GM23338 (cell line): ENCODE measurements around the gene SNTG2. TPM values are rescaled to one million over a fixed set of nuclear protein-coding genes. Genes with fewer than 3 reads are reported as not detected.

Experiments used
- ATAC-seq: fragments of 200-7000 bp; cut with Tn5 transposase; 3 replicates; pipeline ENCODE4 v1.9.1; 2020
- DNase-seq: peaks from one replicate; pipeline ENCODE4 v3.0.0-alpha.2; 2015; ENCODE audit warnings: low spot score
- H2AFZ ChIP-seq: fragments of 200-600 bp; sonication (generic); 2 replicates; pipeline ENCODE4 v1.8.0; 2016; ENCODE audit warnings: antibody characterized with exemption, mild to moderate bottlenecking, moderate library complexity
- H3F3A ChIP-seq: fragments of 200-600 bp; sonication (generic); replicated peaks from 2 replicates; pipeline ENCODE4 v1.8.0; 2017; ENCODE audit warnings: antibody characterized with exemption, mixed run types, low read depth
- H3K27ac ChIP-seq: fragments of 200-600 bp; sonication (generic); 2 replicates; pipeline ENCODE4 v1.6.1; 2016; ENCODE audit warnings: low read depth
- H3K27me3 ChIP-seq: fragments of 200-600 bp; sonication (generic); 2 replicates; pipeline ENCODE4 v1.8.0; 2016; ENCODE audit warnings: mild to moderate bottlenecking, mixed run types, moderate library complexity; ENCODE audit not compliant: insufficient read depth
- H3K36me3 ChIP-seq: fragments of 200-600 bp; sonication (generic); 2 replicates; pipeline ENCODE4 v1.8.0; 2016; ENCODE audit warnings: mild to moderate bottlenecking; ENCODE audit not compliant: insufficient read depth
- H3K4me1 ChIP-seq: fragments of 200-600 bp; sonication (generic); 2 replicates; pipeline ENCODE4 v1.8.0; 2016; ENCODE audit warnings: mild to moderate bottlenecking, moderate library complexity; ENCODE audit not compliant: insufficient read depth
- H3K4me2 ChIP-seq: fragments of 200-600 bp; sonication (generic); 2 replicates; pipeline ENCODE4 v1.7.1; 2017; ENCODE audit warnings: mixed run types
- H3K4me3 ChIP-seq: fragments of 200-600 bp; sonication (generic); 2 replicates; pipeline ENCODE4 v1.6.1; 2016; ENCODE audit warnings: mixed run types
- H3K79me2 ChIP-seq: fragments of 200-600 bp; sonication (generic); replicated peaks from 2 replicates; pipeline ENCODE4 v1.8.0; 2017; ENCODE audit warnings: mild to moderate bottlenecking; ENCODE audit not compliant: insufficient read depth
- H3K9me2 ChIP-seq: fragments of 200-600 bp; sonication (generic); 2 replicates; pipeline ENCODE4 v1.8.0; 2017; ENCODE audit not compliant: insufficient read depth
- H4K20me1 ChIP-seq: fragments of 200-600 bp; sonication (generic); replicated peaks from 2 replicates; pipeline ENCODE4 v1.8.0; 2017; ENCODE audit warnings: mild to moderate bottlenecking; ENCODE audit not compliant: insufficient read depth
- H3K27ac Mint-ChIP-seq: 2 replicates; pipeline ENCODE4 v1.8.0; 2020; ENCODE audit warnings: inconsistent platforms, mild to moderate bottlenecking, moderate library complexity, mixed read lengths
- H3K27me3 Mint-ChIP-seq: 3 replicates; pipeline ENCODE4 v1.8.0; 2022; ENCODE audit warnings: low read depth, mild to moderate bottlenecking, moderate library complexity, mixed read lengths, inconsistent platforms; ENCODE audit not compliant: insufficient read depth, poor library complexity
- H3K36me3 Mint-ChIP-seq: 3 replicates; pipeline ENCODE4 v1.8.0; 2021; ENCODE audit warnings: low read depth, mild to moderate bottlenecking, inconsistent platforms, moderate library complexity, mixed read lengths
- H3K4me1 Mint-ChIP-seq: 3 replicates; pipeline ENCODE4 v1.8.0; 2020; ENCODE audit warnings: mild to moderate bottlenecking, inconsistent platforms, mixed read lengths
- H3K4me3 Mint-ChIP-seq: 3 replicates; pipeline ENCODE4 v1.8.0; 2021; ENCODE audit warnings: moderate library complexity, mild to moderate bottlenecking, inconsistent platforms, mixed read lengths
- H3K9me3 Mint-ChIP-seq: 3 replicates; pipeline ENCODE4 v1.8.0; 2020; ENCODE audit warnings: moderate library complexity, mild to moderate bottlenecking, inconsistent platforms, mixed read lengths
- CREB1 ChIP-seq: fragments of 250-450 bp; sonication (Bioruptor Pico); IDR thresholded peaks from 2 replicates; pipeline ENCODE4 v1.5.0; 2020; ENCODE audit warnings: low read depth, mild to moderate bottlenecking, moderate library complexity
- ETS1 ChIP-seq: IDR thresholded peaks from 2 replicates; pipeline ENCODE4 v1.6.1; 2016; ENCODE audit warnings: antibody characterized with exemption
- EZH2phosphoT487 ChIP-seq: fragments of 200-600 bp; sonication (generic); IDR thresholded peaks from one replicate; pipeline ENCODE4 v1.8.1; 2018; ENCODE audit warnings: antibody characterized with exemption; ENCODE audit not compliant: unreplicated experiment
- NANOG ChIP-seq: IDR thresholded peaks from 2 replicates; pipeline ENCODE4 v1.6.1; 2016; ENCODE audit warnings: antibody characterized with exemption, borderline replicate concordance
- POLR2AphosphoS5 ChIP-seq: IDR thresholded peaks from 2 replicates; pipeline ENCODE4 v1.6.1; 2016; ENCODE audit warnings: antibody characterized with exemption, low read depth
- STAT1 ChIP-seq: IDR thresholded peaks from one replicate; pipeline ENCODE4 v1.6.1; 2016; ENCODE audit warnings: antibody characterized with exemption; ENCODE audit not compliant: unreplicated experiment
- ZNF114 ChIP-seq: fragments of 250-450 bp; sonication (Bioruptor Pico); IDR thresholded peaks from 2 replicates; pipeline ENCODE4 v1.5.0; 2020; ENCODE audit warnings: mild to moderate bottlenecking, moderate library complexity
- polyA plus RNA-seq: library from polyadenylated mRNA; unstranded; fragments of >200 nt; fragmentation: Nextera tagmentation; extraction: Ambion mirVana; gene quantifications from 2 replicates; pipeline ENCODE4 v1.2.1, GENCODE V29; 2016
- total RNA-seq: library from RNA; depleted of rRNA; stranded (reverse); fragments of >200 nt; shearing (Covaris generic); gene quantifications from 2 replicates; pipeline ENCODE4 v1.2.3, GENCODE V29; 2014
- TF ChIP-seq, protein P1 (sequence below): fragments of 250-450 bp; sonication (Bioruptor Pico); IDR thresholded peaks from 2 replicates; pipeline ENCODE4 v1.5.0; 2020; ENCODE audit warnings: mild to moderate bottlenecking, moderate library complexity
- TF ChIP-seq, protein P2 (sequence below): IDR thresholded peaks from one replicate; pipeline ENCODE4 v1.6.1; 2018; ENCODE audit warnings: antibody characterized with exemption; ENCODE audit not compliant: unreplicated experiment

The SNTG2 gene
- total and polyA plus RNA-seq, 2 experiments from 2014 or later = 27.5 to 60.4 TPM

- TF ChIP-seq, protein P1, sequence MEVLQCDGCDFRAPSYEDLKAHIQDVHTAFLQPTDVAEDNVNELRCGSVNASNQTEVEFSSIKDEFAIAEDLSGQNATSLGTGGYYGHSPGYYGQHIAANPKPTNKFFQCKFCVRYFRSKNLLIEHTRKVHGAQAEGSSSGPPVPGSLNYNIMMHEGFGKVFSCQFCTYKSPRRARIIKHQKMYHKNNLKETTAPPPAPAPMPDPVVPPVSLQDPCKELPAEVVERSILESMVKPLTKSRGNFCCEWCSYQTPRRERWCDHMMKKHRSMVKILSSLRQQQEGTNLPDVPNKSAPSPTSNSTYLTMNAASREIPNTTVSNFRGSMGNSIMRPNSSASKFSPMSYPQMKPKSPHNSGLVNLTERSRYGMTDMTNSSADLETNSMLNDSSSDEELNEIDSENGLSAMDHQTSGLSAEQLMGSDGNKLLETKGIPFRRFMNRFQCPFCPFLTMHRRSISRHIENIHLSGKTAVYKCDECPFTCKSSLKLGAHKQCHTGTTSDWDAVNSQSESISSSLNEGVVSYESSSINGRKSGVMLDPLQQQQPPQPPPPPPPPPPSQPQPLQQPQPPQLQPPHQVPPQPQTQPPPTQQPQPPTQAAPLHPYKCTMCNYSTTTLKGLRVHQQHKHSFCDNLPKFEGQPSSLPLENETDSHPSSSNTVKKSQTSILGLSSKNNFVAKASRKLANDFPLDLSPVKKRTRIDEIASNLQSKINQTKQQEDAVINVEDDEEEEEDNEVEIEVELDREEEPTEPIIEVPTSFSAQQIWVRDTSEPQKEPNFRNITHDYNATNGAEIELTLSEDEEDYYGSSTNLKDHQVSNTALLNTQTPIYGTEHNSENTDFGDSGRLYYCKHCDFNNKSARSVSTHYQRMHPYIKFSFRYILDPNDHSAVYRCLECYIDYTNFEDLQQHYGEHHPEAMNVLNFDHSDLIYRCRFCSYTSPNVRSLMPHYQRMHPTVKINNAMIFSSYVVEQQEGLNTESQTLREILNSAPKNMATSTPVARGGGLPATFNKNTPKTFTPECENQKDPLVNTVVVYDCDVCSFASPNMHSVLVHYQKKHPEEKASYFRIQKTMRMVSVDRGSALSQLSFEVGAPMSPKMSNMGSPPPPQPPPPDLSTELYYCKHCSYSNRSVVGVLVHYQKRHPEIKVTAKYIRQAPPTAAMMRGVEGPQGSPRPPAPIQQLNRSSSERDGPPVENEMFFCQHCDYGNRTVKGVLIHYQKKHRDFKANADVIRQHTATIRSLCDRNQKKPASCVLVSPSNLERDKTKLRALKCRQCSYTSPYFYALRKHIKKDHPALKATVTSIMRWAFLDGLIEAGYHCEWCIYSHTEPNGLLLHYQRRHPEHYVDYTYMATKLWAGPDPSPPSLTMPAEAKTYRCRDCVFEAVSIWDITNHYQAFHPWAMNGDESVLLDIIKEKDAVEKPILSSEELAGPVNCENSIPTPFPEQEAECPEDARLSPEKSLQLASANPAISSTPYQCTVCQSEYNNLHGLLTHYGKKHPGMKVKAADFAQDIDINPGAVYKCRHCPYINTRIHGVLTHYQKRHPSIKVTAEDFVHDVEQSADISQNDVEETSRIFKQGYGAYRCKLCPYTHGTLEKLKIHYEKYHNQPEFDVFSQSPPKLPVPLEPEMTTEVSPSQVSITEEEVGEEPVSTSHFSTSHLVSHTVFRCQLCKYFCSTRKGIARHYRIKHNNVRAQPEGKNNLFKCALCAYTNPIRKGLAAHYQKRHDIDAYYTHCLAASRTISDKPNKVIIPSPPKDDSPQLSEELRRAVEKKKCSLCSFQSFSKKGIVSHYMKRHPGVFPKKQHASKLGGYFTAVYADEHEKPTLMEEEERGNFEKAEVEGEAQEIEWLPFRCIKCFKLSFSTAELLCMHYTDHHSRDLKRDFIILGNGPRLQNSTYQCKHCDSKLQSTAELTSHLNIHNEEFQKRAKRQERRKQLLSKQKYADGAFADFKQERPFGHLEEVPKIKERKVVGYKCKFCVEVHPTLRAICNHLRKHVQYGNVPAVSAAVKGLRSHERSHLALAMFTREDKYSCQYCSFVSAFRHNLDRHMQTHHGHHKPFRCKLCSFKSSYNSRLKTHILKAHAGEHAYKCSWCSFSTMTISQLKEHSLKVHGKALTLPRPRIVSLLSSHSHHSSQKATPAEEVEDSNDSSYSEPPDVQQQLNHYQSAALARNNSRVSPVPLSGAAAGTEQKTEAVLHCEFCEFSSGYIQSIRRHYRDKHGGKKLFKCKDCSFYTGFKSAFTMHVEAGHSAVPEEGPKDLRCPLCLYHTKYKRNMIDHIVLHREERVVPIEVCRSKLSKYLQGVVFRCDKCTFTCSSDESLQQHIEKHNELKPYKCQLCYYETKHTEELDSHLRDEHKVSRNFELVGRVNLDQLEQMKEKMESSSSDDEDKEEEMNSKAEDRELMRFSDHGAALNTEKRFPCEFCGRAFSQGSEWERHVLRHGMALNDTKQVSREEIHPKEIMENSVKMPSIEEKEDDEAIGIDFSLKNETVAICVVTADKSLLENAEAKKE (CRISPR knock-in tag) = no peak
- TF ChIP-seq NANOG (no peak), STAT1 (no peak)
Observed at GRCh38 chr2:1277634-1278033, 327.0 kb downstream of the SNTG2 start (continued).

- H3K4me1 ChIP-seq = no peaks in the 10 kb centered on the region
- H3K79me2 ChIP-seq = no peaks in the 10 kb centered on the region
- no peaks in the 10 kb centered on the region for H3K36me3 ChIP-seq
- no peak overlapping the region for H3K4me3 ChIP-seq
- no peak overlapping the region for H3K4me2 ChIP-seq
- peaks cover 21% of the 10 kb centered on the region for H3K9me3 Mint-ChIP-seq
- DNase-seq = no peak
- peaks cover 4% of the 10 kb centered on the region for H3K27me3 Mint-ChIP-seq
- H3K27ac ChIP-seq = no peak overlapping the region
- no peaks in the 10 kb centered on the region for H3F3A ChIP-seq
- no peak for ATAC-seq
- no peaks in the 10 kb centered on the region for H3K27me3 ChIP-seq
- 0 out of 2 replicates have a peak, but pooled peaks cover 5% of the 10 kb centered on the region for H3K9me2 ChIP-seq
- H3K4me3 Mint-ChIP-seq = no peak overlapping the region
- H3K27ac Mint-ChIP-seq = no peak overlapping the region
- peaks cover 23% of the 10 kb centered on the region for H3K36me3 Mint-ChIP-seq
- peaks cover 4% of the 10 kb centered on the region; the same call in 1 of the 2 replicates for H4K20me1 ChIP-seq
- peaks cover 3% of the 10 kb centered on the region; the same call in 1 of the 3 replicates for H3K4me1 Mint-ChIP-seq
- no peak overlapping the region for H2AFZ ChIP-seq
- TF ChIP-seq, protein P2, sequence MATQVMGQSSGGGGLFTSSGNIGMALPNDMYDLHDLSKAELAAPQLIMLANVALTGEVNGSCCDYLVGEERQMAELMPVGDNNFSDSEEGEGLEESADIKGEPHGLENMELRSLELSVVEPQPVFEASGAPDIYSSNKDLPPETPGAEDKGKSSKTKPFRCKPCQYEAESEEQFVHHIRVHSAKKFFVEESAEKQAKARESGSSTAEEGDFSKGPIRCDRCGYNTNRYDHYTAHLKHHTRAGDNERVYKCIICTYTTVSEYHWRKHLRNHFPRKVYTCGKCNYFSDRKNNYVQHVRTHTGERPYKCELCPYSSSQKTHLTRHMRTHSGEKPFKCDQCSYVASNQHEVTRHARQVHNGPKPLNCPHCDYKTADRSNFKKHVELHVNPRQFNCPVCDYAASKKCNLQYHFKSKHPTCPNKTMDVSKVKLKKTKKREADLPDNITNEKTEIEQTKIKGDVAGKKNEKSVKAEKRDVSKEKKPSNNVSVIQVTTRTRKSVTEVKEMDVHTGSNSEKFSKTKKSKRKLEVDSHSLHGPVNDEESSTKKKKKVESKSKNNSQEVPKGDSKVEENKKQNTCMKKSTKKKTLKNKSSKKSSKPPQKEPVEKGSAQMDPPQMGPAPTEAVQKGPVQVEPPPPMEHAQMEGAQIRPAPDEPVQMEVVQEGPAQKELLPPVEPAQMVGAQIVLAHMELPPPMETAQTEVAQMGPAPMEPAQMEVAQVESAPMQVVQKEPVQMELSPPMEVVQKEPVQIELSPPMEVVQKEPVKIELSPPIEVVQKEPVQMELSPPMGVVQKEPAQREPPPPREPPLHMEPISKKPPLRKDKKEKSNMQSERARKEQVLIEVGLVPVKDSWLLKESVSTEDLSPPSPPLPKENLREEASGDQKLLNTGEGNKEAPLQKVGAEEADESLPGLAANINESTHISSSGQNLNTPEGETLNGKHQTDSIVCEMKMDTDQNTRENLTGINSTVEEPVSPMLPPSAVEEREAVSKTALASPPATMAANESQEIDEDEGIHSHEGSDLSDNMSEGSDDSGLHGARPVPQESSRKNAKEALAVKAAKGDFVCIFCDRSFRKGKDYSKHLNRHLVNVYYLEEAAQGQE = no peak
- TF ChIP-seq EZH2phosphoT487 (no peak), ETS1 (no peak), ZNF114 (CRISPR knock-in tag) (no peak), STAT1 (no peak), CREB1 (CRISPR knock-in tag) (no peak), NANOG (no peak), POLR2AphosphoS5 (no peak)
Observed at GRCh38 chr2:1278125-1278524, 327.5 kb downstream of the SNTG2 start.
